Coronary artery (tissue), 2 donors: Measurements from ENCODE around the gene VILL.

Experiments
- DNase-seq: peaks from one replicate; pipeline ENCODE4 v3.0.0-alpha.2; 2017; ENCODE audit warnings: low spot score
- H3K27ac ChIP-seq, 2 donors: fragments of 200-600 bp; sonication (generic); one replicate each; pipeline ENCODE4 v1.5.1; 2016 to 2019
- H3K4me3 ChIP-seq: fragments of 200-600 bp; sonication (generic); 2 replicates; pipeline ENCODE4 v1.5.1; 2016; ENCODE audit warnings: mild to moderate bottlenecking, moderate library complexity
- CTCF ChIP-seq: fragments of 200-600 bp; sonication (generic); IDR thresholded peaks from one replicate; pipeline ENCODE4 v1.5.1; 2019; ENCODE audit warnings: antibody characterized with exemption

The VILL gene

GRCh38 chr3:38008971-38009580 lies 18.5 kb downstream of the VILL start:
- no peak for DNase-seq
- no peak for TF ChIP-seq CTCF
- Histone ChIP-seq H3K27ac (no peak overlapping the region), H3K4me3 (no peak overlapping the region)

- Histone ChIP-seq H3K27ac (no peak overlapping the region), H3K4me3 (no peak overlapping the region)
- DNase-seq, result no peak
- TF ChIP-seq CTCF, result no peak
Measured at GRCh38 chr3:38009807-38010591, 19.4 kb downstream of the VILL start.

- no peak overlapping the region for H3K27ac ChIP-seq
- no peak for TF ChIP-seq CTCF
- no peak for DNase-seq
- no peak overlapping the region for H3K4me3 ChIP-seq
Measured at GRCh38 chr3:38011111-38011510, 20.5 kb downstream of the VILL start.

- DNase-seq, result no peak
- TF ChIP-seq CTCF, result no peak
- no peak overlapping the region for H3K27ac ChIP-seq
- no peak overlapping the region for H3K4me3 ChIP-seq
Measured at GRCh38 chr3:38015485-38015884, 24.9 kb downstream of the VILL start.

GRCh38 chr3:38015984-38016383 lies 25.4 kb downstream of the VILL start:
- TF ChIP-seq CTCF, result no peak
- no peak overlapping the region for H3K4me3 ChIP-seq
- no peak for DNase-seq
- no peak overlapping the region for H3K27ac ChIP-seq

- no peak overlapping the region for H3K27ac ChIP-seq
- no peak for TF ChIP-seq CTCF
- DNase-seq, result no peak
- no peak overlapping the region for H3K4me3 ChIP-seq
Measured at GRCh38 chr3:38016410-38016809, 25.8 kb downstream of the VILL start.
